Trophoblast cell (in vitro differentiated cells and primary cell): ENCODE results near the gene APOC3.
A peak's percentile ranks its signal among the peaks of the same experiment; 100 is the strongest.

Experiments
- DNase-seq, 2 donors: peaks; one replicate each; pipeline ENCODE4 v3.0.0-alpha.2; 2016
- H2AFZ ChIP-seq: 2 replicates; pipeline ENCODE4 v1.6.1; 2013; ENCODE audit warnings: low read length, moderate library complexity, mild to moderate bottlenecking; ENCODE audit not compliant: insufficient read depth, poor library complexity
- H2AK5ac ChIP-seq: 2 replicates; pipeline ENCODE4 v1.6.1; 2013; ENCODE audit warnings: mild to moderate bottlenecking, low read length
- H2BK120ac ChIP-seq: 2 replicates; pipeline ENCODE4 v1.6.1; 2013; ENCODE audit warnings: low read length, mild to moderate bottlenecking, moderate library complexity; ENCODE audit not compliant: insufficient read depth, poor library complexity
- H2BK12ac ChIP-seq: 2 replicates; pipeline ENCODE4 v1.6.1; 2013; ENCODE audit warnings: mild to moderate bottlenecking, low read length, moderate library complexity
- H2BK5ac ChIP-seq: 2 replicates; pipeline ENCODE4 v1.6.1; 2013; ENCODE audit warnings: low read length, low read depth, moderate library complexity, mild to moderate bottlenecking; ENCODE audit not compliant: poor library complexity
- H3K14ac ChIP-seq: 2 replicates; pipeline ENCODE4 v1.6.1; 2013; ENCODE audit warnings: mild to moderate bottlenecking, low read length
- H3K18ac ChIP-seq: 2 replicates; pipeline ENCODE4 v1.6.1; 2013; ENCODE audit warnings: mild to moderate bottlenecking, low read length
- H3K23ac ChIP-seq: 2 replicates; pipeline ENCODE4 v1.6.1; 2013; ENCODE audit warnings: low read length
- H3K27ac ChIP-seq: 2 replicates; pipeline ENCODE4 v1.5.1; 2013; ENCODE audit warnings: low read depth, mild to moderate bottlenecking, inconsistent platforms, low read length, moderate library complexity
- H3K27me3 ChIP-seq: 2 replicates; pipeline ENCODE4 v1.6.1; 2013; ENCODE audit warnings: inconsistent platforms, mild to moderate bottlenecking, low read length, moderate library complexity; ENCODE audit not compliant: insufficient read depth
- H3K36me3 ChIP-seq, 2 experiments: 1 replicate in 1 of 2; 2 replicates in 1 of 2; pipeline ENCODE4 v1.6.1; 2013; ENCODE audit warnings: low read length in 2 of 2, mild to moderate bottlenecking in 2 of 2, moderate library complexity in 1 of 2; ENCODE audit not compliant: insufficient read depth in 2 of 2, control insufficient read depth in 1 of 2
- H3K4ac ChIP-seq: 2 replicates; pipeline ENCODE4 v1.6.1; 2013; ENCODE audit warnings: low read depth, mild to moderate bottlenecking, low read length, moderate library complexity
- H3K4me1 ChIP-seq, 2 experiments: 1 replicate in 1 of 2; 2 replicates in 1 of 2; pipeline ENCODE4 v1.6.1; 2013; ENCODE audit warnings: low read length in 2 of 2, mild to moderate bottlenecking in 2 of 2, moderate library complexity in 1 of 2; ENCODE audit not compliant: insufficient read depth in 2 of 2, control insufficient read depth in 1 of 2
- H3K4me2 ChIP-seq: 2 replicates; pipeline ENCODE4 v1.6.1; 2013; ENCODE audit warnings: inconsistent platforms, mild to moderate bottlenecking, low read length, moderate library complexity
- H3K4me3 ChIP-seq: 2 replicates; pipeline ENCODE4 v1.5.1; 2013; ENCODE audit warnings: mild to moderate bottlenecking, low read depth, low read length, inconsistent platforms
- H3K79me1 ChIP-seq: one replicate; pipeline ENCODE4 v1.6.1; 2013; ENCODE audit warnings: low read length
- H3K79me2 ChIP-seq: 2 replicates; pipeline ENCODE4 v1.6.1; 2013; ENCODE audit warnings: low read length, mild to moderate bottlenecking; ENCODE audit not compliant: control insufficient read depth, insufficient read depth, poor library complexity
- H3K9ac ChIP-seq: 2 replicates; pipeline ENCODE4 v1.6.1; 2013; ENCODE audit warnings: mild to moderate bottlenecking, low read length
- H3K9me3 ChIP-seq: 2 replicates; pipeline ENCODE4 v1.6.1; 2013; ENCODE audit warnings: low read depth, mild to moderate bottlenecking, control low read depth, inconsistent platforms, low read length; ENCODE audit not compliant: insufficient read depth
- H4K12ac ChIP-seq: 2 replicates; pipeline ENCODE4 v1.6.1; 2013; ENCODE audit warnings: low read depth, mild to moderate bottlenecking, low read length, moderate library complexity
- H4K8ac ChIP-seq: 2 replicates; pipeline ENCODE4 v1.6.1; 2013; ENCODE audit warnings: low read depth, mild to moderate bottlenecking, low read length, moderate library complexity
- H4K91ac ChIP-seq: one replicate; pipeline ENCODE4 v1.6.1; 2013; ENCODE audit warnings: low read depth, mild to moderate bottlenecking, low read length, moderate library complexity
- WGBS: extraction: QIAGEN DNeasy Blood & Tissue Kit; methylation state at CpG from one replicate; pipeline ENCODE4 v1.1.7; 2013; ENCODE audit warnings: missing lambda C conversion rate; ENCODE audit not compliant: insufficient read length, insufficient coverage; ENCODE audit errors: extremely low coverage; 5-methylcytosine and 5-hydroxymethylcytosine counted together

The APOC3 gene

DNA sequence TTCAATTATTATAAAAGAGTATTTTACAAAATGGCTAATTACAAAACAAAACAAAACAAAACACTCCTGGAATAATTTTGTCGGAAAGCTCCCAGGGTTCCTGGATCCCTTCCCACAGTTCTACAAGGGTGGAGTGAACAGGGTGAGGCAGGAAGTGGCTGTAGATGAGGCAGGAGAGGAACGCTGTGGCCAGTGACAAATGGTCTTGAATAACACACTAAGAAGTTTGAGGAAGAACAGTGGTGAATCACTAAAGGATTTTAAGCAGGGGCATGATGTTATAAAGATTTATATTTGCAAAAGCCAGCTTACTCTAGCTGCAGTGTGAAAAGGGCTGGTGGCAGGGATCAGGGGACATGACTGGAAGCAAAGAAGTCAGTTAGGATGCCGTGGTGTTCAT is 41.5 kb downstream of the APOC3 start:
- H3K4me1 ChIP-seq, result peaks cover 9 to 15% of the 10 kb centered on the region in 2 experiments
- H3K79me2 ChIP-seq, result no peaks in the 10 kb centered on the region
- H3K79me1 ChIP-seq, result no peaks in the 10 kb centered on the region
- no peak for DNase-seq
- H3K9ac ChIP-seq, result no peak overlapping the region
- no peak overlapping the region for H2BK5ac ChIP-seq
- no peak overlapping the region for H2BK12ac ChIP-seq
- no peak overlapping the region for H2AK5ac ChIP-seq
- no peak overlapping the region for H4K8ac ChIP-seq
- H2AFZ ChIP-seq, result no peak overlapping the region
- no peak overlapping the region for H3K27ac ChIP-seq
- no peak overlapping the region for H3K18ac ChIP-seq
- H3K14ac ChIP-seq, result no peak overlapping the region
- no CpG with 5 or more reads among the region's 3 CpGs for WGBS
- H4K12ac ChIP-seq, result no peak overlapping the region
- no peak overlapping the region for H3K23ac ChIP-seq
- H2BK120ac ChIP-seq, result no peak overlapping the region
- no peak overlapping the region for H3K4me2 ChIP-seq
- H3K4ac ChIP-seq, result no peak overlapping the region
- H3K27me3 ChIP-seq, result no peaks in the 10 kb centered on the region
- no peaks in the 10 kb centered on the region for H3K9me3 ChIP-seq
- H4K91ac ChIP-seq, result no peak overlapping the region
- H3K4me3 ChIP-seq, result no peak overlapping the region
- H3K36me3 ChIP-seq, result peaks cover 13 to 29% of the 10 kb centered on the region in 2 experiments

DNA sequence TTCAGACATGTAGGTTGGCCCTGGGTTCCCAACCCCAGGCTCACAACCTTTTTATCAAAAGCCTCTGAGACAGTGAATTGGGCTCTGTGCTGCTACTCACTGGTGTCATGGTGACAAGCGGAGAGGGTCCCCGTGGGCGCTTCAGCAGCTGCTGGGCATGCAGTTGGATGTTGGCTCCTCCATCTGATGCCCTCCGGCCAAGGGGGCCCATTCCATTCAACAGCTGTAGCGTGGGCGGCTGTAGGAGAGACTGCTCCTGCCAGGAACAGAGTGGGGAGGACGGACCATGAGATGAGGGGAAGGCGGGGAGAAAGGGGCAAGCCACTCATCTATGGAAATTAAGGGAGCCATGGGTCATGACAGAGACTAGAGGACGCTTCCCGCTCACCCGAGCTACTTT is 43.7 kb downstream of the APOC3 start:
- Histone ChIP-seq H3K4me1 (peaks cover 10 to 15% of the 10 kb centered on the region in 2 experiments), H2BK5ac (no peak overlapping the region), H3K14ac (no peak overlapping the region), H2AFZ (no peak overlapping the region), H3K79me1 (no peaks in the 10 kb centered on the region), H3K27ac (no peak overlapping the region), H4K8ac (no peak overlapping the region), H3K36me3 (peaks cover 10 to 26% of the 10 kb centered on the region in 2 experiments), H2BK120ac (no peak overlapping the region), H3K27me3 (no peaks in the 10 kb centered on the region), H3K23ac (no peak overlapping the region), H3K79me2 (no peaks in the 10 kb centered on the region), H2AK5ac (no peak overlapping the region), H4K12ac (no peak overlapping the region), H3K9ac (no peak overlapping the region), H3K4me3 (no peak overlapping the region), H2BK12ac (no peak overlapping the region), H4K91ac (no peak overlapping the region), H3K4me2 (no peak overlapping the region), H3K4ac (no peak overlapping the region), H3K18ac (no peak overlapping the region), H3K9me3 (no peaks in the 10 kb centered on the region)
- no peak for DNase-seq
- no CpG with 5 or more reads among the region's 11 CpGs for WGBS

DNA sequence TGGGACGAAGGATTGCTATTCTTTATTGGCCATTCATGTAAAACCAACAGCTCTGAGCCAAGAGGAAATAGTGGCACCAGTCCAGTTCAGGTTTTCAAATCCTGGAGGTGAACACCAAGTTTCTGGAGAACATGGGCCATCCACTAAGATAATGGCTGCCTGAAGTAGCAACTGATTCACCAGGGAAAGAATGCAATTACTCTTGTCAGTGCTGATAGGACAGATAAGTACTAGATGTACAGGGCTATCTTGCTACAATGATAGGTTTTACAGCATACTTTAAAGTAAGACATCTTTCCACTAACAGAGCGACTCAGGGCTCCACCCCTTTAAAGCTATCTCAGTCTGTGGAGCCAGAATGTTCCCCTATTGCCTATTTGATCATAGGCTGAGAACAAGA is 44.5 kb downstream of the APOC3 start:
- H4K91ac ChIP-seq, result no peak overlapping the region
- no peaks in the 10 kb centered on the region for H3K9me3 ChIP-seq
- H2AFZ ChIP-seq, result no peak overlapping the region
- peak; percentile 55 to 86 for DNase-seq
- no peak overlapping the region for H3K14ac ChIP-seq
- no peaks in the 10 kb centered on the region for H3K79me2 ChIP-seq
- no peak overlapping the region for H3K9ac ChIP-seq
- H3K18ac ChIP-seq, result no peak overlapping the region
- H3K23ac ChIP-seq, result no peak overlapping the region
- H3K27me3 ChIP-seq, result no peaks in the 10 kb centered on the region
- no peak overlapping the region for H2BK5ac ChIP-seq
- H2BK120ac ChIP-seq, result no peak overlapping the region
- WGBS, result no CpG with 5 or more reads among the region's 2 CpGs
- H3K36me3 ChIP-seq, result peaks cover 10 to 26% of the 10 kb centered on the region in 2 experiments
- no peak overlapping the region for H3K4ac ChIP-seq
- H3K4me3 ChIP-seq, result no peak overlapping the region
- no peak overlapping the region for H4K12ac ChIP-seq
- peaks cover 10 to 15% of the 10 kb centered on the region in 2 experiments for H3K4me1 ChIP-seq
- H4K8ac ChIP-seq, result no peak overlapping the region
- no peak overlapping the region for H2BK12ac ChIP-seq
- H3K4me2 ChIP-seq, result no peak overlapping the region
- no peak overlapping the region for H2AK5ac ChIP-seq
- no peak overlapping the region for H3K27ac ChIP-seq
- H3K79me1 ChIP-seq, result no peaks in the 10 kb centered on the region

DNA sequence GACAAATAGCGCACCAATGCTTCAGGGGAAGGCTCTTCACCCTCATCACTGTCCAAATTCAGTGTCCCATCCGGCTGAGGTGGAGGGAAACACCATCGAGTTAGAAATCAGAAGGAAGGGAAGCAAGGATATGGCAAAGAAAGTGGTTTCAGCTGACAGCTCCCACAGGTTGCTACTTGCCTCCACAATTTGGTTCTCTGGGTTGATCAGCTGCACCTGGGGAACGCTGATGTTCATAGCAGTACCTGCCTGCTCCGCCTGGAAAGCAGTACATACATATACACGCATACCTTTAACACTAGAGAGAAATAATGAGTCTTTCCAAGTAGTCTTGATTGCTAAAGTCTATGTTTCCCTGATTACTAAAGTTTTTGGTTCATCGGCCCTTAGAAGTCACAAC is 45.5 kb downstream of the APOC3 start:
- H3K14ac ChIP-seq, result no peak overlapping the region
- H4K12ac ChIP-seq, result no peak overlapping the region
- H3K9ac ChIP-seq, result no peak overlapping the region
- no peak overlapping the region for H2AFZ ChIP-seq
- H3K4me2 ChIP-seq, result no peak overlapping the region
- H3K23ac ChIP-seq, result no peak overlapping the region
- no peak overlapping the region for H4K91ac ChIP-seq
- no peak for DNase-seq
- H4K8ac ChIP-seq, result no peak overlapping the region
- H3K27me3 ChIP-seq, result no peaks in the 10 kb centered on the region
- no peak overlapping the region for H2BK12ac ChIP-seq
- no peak overlapping the region for H3K4me3 ChIP-seq
- H3K27ac ChIP-seq, result no peak overlapping the region
- H2BK120ac ChIP-seq, result no peak overlapping the region
- no peaks in the 10 kb centered on the region for H3K79me2 ChIP-seq
- H2BK5ac ChIP-seq, result no peak overlapping the region
- H3K79me1 ChIP-seq, result no peaks in the 10 kb centered on the region
- WGBS, result no CpG with 5 or more reads among the region's 7 CpGs
- H3K18ac ChIP-seq, result no peak overlapping the region
- no peak overlapping the region for H3K4ac ChIP-seq
- peaks cover 10 to 15% of the 10 kb centered on the region in 2 experiments for H3K4me1 ChIP-seq
- H3K9me3 ChIP-seq, result no peaks in the 10 kb centered on the region
- H3K36me3 ChIP-seq, result peaks cover 8 to 18% of the 10 kb centered on the region in 2 experiments
- no peak overlapping the region for H2AK5ac ChIP-seq
